SK-N-SH treated with all-trans-retinoic acid at 6 μM for 48 hours (cell line): ENCODE data around the gene C2CD3.

Experiments
- ATAC-seq: fragments of 200-7000 bp; cut with Tn5 transposase; 3 replicates; pipeline ENCODE4 v1.9.1; 2020; ENCODE audit warnings: mild to moderate bottlenecking, moderate library complexity
- BACH2 ChIP-seq: fragments of 250-450 bp; sonication (Bioruptor Pico); IDR thresholded peaks from 2 replicates; pipeline ENCODE4 v1.9.0; 2021; ENCODE audit warnings: mild to moderate bottlenecking, borderline replicate concordance
- CREB5 ChIP-seq: fragments of 250-450 bp; sonication (Bioruptor Pico); IDR thresholded peaks from 2 replicates; pipeline ENCODE4 v1.5.1; 2020; ENCODE audit warnings: low read depth, mild to moderate bottlenecking, moderate library complexity
- CSDC2 ChIP-seq: fragments of 250-450 bp; sonication (Bioruptor Pico); IDR thresholded peaks from 2 replicates; pipeline ENCODE4 v1.5.0; 2020; ENCODE audit warnings: mild to moderate bottlenecking, moderate library complexity
- ESRRG ChIP-seq: fragments of 250-450 bp; sonication (Bioruptor Pico); IDR thresholded peaks from 2 replicates; pipeline ENCODE4 v1.6.1; 2021; ENCODE audit warnings: mild to moderate bottlenecking
- ISL1 ChIP-seq: fragments of 250-450 bp; sonication (Bioruptor Pico); IDR thresholded peaks from 2 replicates; pipeline ENCODE4 v2.1.2; 2022; ENCODE audit warnings: mild to moderate bottlenecking, moderate library complexity
- OSR1 ChIP-seq: fragments of 250-450 bp; sonication (Bioruptor Pico); IDR thresholded peaks from 2 replicates; pipeline ENCODE4 v1.8.0; 2022; ENCODE audit warnings: moderate library complexity, mild to moderate bottlenecking, inconsistent platforms
- PATZ1 ChIP-seq: fragments of 250-450 bp; sonication (Bioruptor Pico); IDR thresholded peaks from 2 replicates; pipeline ENCODE4 v1.8.0; 2020; ENCODE audit warnings: mild to moderate bottlenecking, moderate library complexity, borderline replicate concordance
- POU6F1 ChIP-seq: fragments of 250-450 bp; sonication (Bioruptor Pico); IDR thresholded peaks from 2 replicates; pipeline ENCODE4 v1.8.0; 2021; ENCODE audit warnings: low read depth, mild to moderate bottlenecking, moderate library complexity, borderline replicate concordance
- SNAI2 ChIP-seq: fragments of 250-450 bp; sonication (Bioruptor Pico); IDR thresholded peaks from 2 replicates; pipeline ENCODE4 v1.5.0; 2020; ENCODE audit warnings: mild to moderate bottlenecking, moderate library complexity
- TCF4 ChIP-seq: fragments of 250-450 bp; sonication (Bioruptor Pico); IDR thresholded peaks from 2 replicates; pipeline ENCODE4 v1.8.0; 2021; ENCODE audit warnings: mild to moderate bottlenecking, moderate library complexity, borderline replicate concordance
- TSHZ2 ChIP-seq: fragments of 250-450 bp; sonication (Bioruptor Pico); IDR thresholded peaks from 2 replicates; pipeline ENCODE4 v1.5.0; 2020; ENCODE audit warnings: mild to moderate bottlenecking, moderate library complexity
- ZC3H10 ChIP-seq: fragments of 250-450 bp; sonication (Bioruptor Pico); IDR thresholded peaks from 2 replicates; pipeline ENCODE4 v1.5.1; 2021; ENCODE audit warnings: mild to moderate bottlenecking, moderate library complexity
- ZFP3 ChIP-seq: fragments of 250-450 bp; sonication (Bioruptor Pico); IDR thresholded peaks from 2 replicates; pipeline ENCODE4 v1.5.0; 2020; ENCODE audit warnings: mild to moderate bottlenecking, moderate library complexity
- ZFP30 ChIP-seq: fragments of 450-650 bp; formaldehyde crosslinking; IDR thresholded peaks from 2 replicates; pipeline ENCODE4 v1.5.0; 2022; ENCODE audit warnings: mild to moderate bottlenecking, moderate library complexity
- ZNF565 ChIP-seq: fragments of 450-650 bp; formaldehyde crosslinking; conservative IDR thresholded peaks from 2 replicates; pipeline ENCODE4 v1.5.0; 2020; ENCODE audit warnings: low read depth, mild to moderate bottlenecking, moderate library complexity
- ZNF70 ChIP-seq: fragments of 450-650 bp; formaldehyde crosslinking; IDR thresholded peaks from 2 replicates; pipeline ENCODE4 v1.5.0; 2020; ENCODE audit warnings: mild to moderate bottlenecking, moderate library complexity
- ZNF8 ChIP-seq: fragments of 450-650 bp; formaldehyde crosslinking; IDR thresholded peaks from 2 replicates; pipeline ENCODE4 v1.5.0; 2020; ENCODE audit warnings: mild to moderate bottlenecking, moderate library complexity

C2CD3 gene

GRCh38 chr11:74000307-74001133 lies 170.3 kb downstream of the C2CD3 start (continued):
- TF ChIP-seq TSHZ2 (CRISPR knock-in tag) (no peak), ZFP30 (no peak), ZNF8 (CRISPR knock-in tag) (no peak), ZFP3 (CRISPR knock-in tag) (no peak), CREB5 (no peak), BACH2 (CRISPR knock-in tag) (no peak), ISL1 (CRISPR knock-in tag) (no peak), POU6F1 (CRISPR knock-in tag) (no peak), ZNF70 (no peak)

GRCh38 chr11:73999581-74000306 lies 171.1 kb downstream of the C2CD3 start:
- TF ChIP-seq ZNF565 (CRISPR knock-in tag) = no peak
- no peak for TF ChIP-seq CREB5
- ATAC-seq = no peak

GRCh38 chr11:73998846-73999575 lies 171.8 kb downstream of the C2CD3 start:
- TF ChIP-seq ZNF565 (CRISPR knock-in tag) = no peak
- no peak for TF ChIP-seq POU6F1 (CRISPR knock-in tag)
- TF ChIP-seq CSDC2 = no peak
- TF ChIP-seq TSHZ2 (CRISPR knock-in tag) = no peak
- TF ChIP-seq PATZ1 (CRISPR knock-in tag) = no peak
- TF ChIP-seq OSR1 (CRISPR knock-in tag) = no peak
- TF ChIP-seq SNAI2 (CRISPR knock-in tag) = no peak
- TF ChIP-seq CREB5 = no peak
- TF ChIP-seq ZC3H10 = no peak
- no peak for TF ChIP-seq ESRRG (CRISPR knock-in tag)
- TF ChIP-seq ZNF70 = no peak
- TF ChIP-seq TCF4 (CRISPR knock-in tag) = no peak
- ATAC-seq = no peak
